HG03280 (cell line): ENCODE measurements around the gene LENEP.

Experiments
- ATAC-seq: cut with Tn5 transposase; IDR thresholded peaks from one replicate; pipeline ENCODE4 v1.9.1; 2021; ENCODE audit warnings: mild to moderate bottlenecking, moderate library complexity; ENCODE audit not compliant: unreplicated experiment

LENEP gene

DNA sequence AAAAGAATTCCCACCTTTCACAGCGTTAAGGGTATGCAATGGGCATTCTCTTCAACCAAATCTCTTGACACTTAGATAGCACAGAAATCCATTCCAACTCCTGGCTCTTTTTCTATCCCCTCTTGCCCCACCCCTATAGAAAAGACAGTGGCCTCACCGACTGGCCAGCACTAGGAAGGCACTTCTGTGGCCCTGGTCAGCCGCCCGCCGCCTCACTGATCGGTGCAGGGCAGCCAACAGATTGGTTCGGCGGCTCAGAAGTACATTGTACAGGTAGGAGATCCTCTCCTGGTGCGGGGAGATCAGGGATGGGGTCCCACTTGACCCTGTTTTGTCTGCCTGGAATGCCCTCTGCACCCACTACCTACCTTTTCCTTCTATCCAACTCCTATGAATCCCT is 30.9 kb downstream of the LENEP start:
- no peak for ATAC-seq

DNA sequence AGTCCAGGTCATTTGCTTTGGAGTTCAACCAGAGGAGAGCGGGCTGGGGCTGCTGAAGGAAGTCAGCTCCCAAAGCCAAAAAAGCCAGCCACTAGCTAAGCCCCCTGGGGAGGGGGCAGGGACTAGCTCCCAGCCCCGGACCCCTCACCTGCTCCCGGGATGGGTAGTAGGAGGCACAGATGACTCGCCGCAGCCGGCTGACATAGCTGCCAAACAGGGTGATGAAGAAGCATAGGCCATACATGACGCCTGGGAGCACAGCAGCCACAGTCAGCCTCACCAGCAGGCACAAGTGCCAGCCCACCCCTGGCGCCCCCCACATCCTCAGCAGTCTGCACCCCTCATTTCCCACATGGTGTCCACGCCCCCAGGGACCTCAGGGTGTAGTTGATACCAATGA is 32.8 kb downstream of the LENEP start:
- no peak for ATAC-seq

DNA sequence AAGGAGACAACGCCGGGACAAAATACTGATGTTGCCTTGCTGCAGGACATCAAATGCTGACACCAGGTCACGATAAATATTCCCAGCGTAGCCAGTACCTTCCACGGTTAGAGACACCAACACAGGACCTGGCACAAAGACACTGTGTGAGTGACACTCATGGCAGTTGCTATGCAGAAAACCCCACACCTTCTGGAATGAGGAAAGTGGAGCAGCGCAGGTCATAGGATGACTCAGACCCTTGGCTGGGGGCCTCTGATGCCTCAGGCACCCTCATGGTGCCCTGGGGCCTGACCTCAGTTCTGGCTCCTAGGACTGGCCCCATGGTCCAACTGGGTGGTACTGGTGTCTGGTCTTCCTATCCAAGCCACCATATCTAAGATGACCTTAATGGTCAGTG is 33.2 kb downstream of the LENEP start:
- no peak for ATAC-seq

DNA sequence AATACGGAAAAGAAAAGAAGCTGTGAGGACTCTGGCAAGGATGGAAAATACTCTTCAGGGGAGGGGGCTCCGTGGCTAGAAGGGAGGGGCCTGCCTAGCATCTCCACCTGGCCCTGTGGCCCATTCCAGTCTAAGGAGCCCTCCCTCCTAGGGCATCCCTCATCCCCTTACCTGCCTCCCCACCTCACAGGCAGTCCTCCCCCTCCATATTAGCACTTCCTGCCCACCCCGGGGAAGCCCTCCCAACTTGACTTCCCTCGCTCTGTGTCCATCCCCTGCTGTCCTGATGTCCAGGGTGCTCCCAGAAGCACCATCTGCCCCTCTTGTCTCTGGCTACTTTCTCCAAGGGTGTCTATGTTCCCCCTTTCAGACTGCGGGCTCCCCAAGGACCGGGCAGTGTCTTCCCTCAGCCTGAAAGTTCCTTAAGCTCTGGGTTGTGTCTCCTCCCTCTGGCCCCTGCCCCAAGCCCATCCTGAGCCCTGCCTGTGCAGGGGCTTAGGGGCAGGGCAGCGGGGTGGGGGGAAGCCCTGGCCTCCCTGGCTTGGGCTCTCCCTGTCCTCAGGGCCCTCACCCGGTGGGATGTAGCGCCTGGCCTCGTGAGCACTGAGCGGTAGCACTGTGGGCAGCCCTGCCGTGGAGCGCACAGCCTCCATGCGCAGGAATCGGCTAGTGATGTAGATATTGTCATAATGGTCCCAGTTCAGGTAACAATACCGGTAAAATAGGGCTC is 36.3 kb downstream of the LENEP start:
- ATAC-seq, result no peak

DNA sequence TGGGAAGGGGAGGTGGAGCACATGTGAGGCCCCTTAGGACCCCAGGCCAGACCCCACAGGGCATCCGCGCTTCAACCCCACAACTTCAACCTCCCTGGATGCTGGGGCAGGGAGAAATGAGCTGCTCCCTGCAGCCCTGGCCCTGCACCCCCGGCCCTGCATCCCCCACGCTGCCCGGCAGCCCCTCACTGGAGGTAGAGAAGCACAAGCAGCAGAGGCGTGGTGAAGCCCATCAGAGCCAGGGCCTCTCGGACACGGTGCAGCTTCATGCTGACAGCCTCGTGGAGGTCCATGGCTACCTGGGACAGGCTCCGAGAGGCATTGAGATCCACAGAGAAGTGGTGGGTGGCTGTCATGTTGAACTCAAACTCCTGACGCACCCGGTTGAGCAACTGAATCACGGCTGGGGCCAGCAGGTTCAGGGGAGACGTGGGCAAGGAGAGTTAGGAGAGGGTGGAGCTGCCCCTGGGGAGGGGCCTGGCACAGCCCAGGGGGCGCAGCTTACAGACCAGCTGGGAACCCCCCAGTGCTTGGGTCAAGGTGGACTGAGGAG is 36.9 kb downstream of the LENEP start:
- no peak for ATAC-seq

DNA sequence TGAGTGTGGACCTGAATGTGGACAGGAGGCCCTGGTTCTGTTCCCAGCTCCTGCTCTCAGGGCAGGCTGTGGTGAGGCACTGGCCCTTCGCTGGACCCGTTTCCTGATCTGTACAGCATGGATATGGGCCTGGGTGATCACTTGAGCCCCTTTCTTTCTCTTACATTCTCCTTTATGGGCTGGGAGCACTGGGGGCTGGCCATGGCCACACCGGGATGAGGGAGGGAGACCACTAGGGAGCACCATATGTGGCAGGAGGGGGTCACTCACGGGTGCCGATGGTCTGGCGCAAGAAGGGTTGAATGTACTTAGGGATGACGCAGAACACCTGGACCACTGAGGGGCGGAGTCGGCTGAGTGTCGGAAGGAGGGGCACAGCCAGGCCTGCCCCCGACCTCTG is 37.5 kb downstream of the LENEP start:
- ATAC-seq, result no peak

DNA sequence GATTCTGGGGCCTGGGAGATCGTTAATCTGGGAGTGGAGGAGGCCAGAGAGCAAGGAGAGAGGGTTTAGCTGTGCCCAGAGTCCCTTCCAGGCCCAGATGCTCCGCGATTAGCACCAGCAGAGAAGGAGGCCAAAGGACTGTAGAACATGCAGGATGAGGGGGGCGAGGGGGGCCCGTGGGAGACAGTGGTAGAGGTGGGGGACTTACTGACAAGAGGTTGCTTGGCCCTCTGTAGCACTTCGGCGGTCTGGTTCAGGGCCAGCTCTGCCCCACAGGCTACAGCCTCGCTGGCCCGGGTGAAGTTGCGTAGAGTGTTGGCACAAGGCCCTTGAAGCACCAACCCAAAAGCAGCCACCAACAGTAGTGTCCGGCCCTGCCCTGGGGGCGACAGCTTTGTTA is 39.5 kb downstream of the LENEP start:
- ATAC-seq, result no peak

DNA sequence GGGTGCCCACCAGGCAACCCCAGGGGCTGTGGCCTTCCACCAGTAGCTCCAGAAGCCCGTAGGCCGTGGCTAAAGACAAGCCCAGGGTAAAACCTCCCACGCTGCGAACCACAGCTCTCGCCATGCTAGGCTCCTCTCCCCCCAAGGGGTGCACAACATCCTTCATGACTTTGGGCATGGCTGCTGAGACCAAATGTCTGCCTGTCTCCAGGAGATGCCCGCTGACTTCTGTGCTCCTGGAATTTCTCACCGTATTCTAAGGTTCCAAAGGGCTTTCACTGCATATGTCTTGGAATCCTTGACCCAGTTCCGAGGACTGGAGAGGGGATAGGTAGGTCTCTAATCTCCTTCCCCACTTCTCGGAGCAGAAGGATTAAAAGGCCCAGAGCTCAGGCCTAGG is 40.1 kb downstream of the LENEP start, which contains the start of the genes DCST1 and DCST2:
Gene DCST1, plus strand, starts transcription at position 301 of the 400 bp plus-strand sequence. CDS start 213 bp downstream, outside the sequence.
Gene DCST2, minus strand, starts transcription at position 258 of the 400 bp plus-strand sequence. Its CDS starts 80 bp downstream, at position 178.
- ATAC-seq, result no peak

DNA sequence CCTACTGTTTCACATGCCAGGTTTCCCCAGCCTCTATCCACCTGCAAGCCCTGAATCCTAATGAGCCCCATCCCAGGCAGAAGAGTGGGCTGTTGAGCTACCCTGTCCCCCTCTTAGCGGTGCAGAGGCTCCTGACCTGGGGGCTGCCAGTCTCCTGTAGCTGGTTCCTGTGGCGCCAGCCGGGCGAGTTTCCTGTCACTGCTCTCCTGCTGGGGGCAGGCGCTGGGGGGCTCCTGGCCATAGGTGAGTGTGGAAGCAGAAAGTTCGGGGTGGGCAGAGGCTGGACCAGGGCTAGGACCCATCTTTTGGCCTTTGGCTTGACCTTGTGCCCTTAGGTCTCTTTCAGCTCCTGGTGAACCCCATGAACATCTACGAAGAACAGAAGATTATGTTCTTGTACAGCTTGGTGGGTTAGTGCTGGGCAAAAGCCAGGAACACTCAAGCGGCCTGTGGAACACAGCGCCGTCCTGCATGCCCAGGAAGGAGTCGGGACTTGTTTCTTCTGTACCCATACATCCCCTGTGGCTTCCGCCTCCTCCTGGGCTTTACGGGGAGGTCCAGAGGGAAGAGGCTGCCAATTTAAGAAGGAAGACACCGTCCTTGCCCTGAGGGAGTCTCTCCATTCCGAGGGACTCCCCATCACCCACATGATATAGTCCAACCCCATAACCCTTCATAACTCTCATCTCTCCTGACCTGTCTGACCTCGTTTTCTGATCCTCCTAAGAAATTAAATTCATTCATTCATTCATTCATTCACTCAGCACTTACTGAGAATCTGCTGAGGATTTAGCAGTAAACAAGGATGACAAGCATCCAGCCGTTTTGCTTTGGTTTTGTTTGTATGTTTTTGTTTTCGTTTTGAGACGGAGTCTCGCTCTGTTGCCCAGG is 41.2 kb downstream of the LENEP start:
- no peak for ATAC-seq

DNA sequence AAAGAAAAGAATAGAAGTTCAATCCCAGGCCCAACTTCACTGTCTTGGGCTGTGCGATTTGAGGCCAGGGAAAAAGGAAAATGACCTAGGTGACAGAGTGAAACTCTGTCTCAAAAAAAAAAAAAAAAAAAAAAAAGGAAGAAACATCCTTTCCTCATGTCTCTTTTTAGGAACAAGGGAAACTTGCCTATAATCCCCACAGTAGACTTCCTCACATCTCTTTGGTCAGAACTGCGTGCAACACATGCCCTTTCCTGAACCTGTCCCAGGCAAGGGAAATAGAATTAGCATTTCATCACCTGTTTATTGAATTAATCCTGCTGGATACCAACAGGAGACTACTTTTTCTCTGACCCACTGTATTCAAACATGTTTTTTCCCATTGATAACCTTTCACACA is 42.5 kb downstream of the LENEP start:
- ATAC-seq, result no peak

DNA sequence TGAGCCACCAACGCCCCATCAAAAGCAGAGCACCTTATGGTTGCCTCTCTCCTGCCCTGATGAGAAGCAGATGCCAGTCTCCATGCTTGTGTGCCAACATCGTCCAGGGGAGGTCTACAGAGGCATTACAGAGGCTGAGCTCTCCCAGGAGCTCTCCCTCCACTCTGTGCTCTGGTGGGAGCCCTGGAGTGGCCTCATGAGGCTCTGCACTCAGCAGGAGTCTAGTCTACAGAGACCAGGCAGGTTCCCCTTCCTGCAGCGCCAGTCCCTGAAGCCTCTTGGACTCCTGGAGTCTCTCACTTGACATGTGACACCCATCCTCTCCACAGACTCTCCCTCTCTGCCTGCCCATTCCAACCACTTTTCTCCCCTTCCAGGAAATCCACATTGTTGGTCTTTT is 43.7 kb downstream of the LENEP start:
- ATAC-seq, result no peak

DNA sequence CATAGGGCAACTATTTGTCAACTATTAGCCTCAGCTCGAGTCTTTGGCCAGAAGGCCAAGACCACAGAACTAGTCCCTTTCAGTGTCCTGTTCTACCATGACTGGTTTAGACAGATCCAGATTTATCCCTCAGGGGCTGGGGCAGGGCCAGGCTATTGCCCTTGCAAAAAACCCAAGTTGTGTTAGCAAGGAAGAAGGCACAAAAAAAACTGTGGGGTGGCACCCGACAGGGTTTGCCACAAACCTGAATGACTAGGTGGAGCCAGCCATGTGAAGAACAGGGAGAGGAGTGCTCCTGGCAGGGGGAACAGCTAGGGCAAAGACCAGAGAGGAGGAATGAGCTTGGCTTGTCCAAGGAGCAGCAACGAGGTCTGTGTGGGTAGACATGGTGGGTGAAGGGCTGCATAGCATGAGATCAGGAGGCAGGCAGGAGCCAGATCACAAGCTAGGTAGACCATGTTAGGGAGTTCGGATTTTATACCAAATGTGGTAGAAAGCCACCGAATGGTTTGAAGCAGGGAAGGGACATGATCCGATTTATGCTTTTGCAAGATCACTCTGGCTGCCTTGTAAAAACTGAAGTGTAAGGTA is 44.6 kb downstream of the LENEP start:
- no peak for ATAC-seq

DNA sequence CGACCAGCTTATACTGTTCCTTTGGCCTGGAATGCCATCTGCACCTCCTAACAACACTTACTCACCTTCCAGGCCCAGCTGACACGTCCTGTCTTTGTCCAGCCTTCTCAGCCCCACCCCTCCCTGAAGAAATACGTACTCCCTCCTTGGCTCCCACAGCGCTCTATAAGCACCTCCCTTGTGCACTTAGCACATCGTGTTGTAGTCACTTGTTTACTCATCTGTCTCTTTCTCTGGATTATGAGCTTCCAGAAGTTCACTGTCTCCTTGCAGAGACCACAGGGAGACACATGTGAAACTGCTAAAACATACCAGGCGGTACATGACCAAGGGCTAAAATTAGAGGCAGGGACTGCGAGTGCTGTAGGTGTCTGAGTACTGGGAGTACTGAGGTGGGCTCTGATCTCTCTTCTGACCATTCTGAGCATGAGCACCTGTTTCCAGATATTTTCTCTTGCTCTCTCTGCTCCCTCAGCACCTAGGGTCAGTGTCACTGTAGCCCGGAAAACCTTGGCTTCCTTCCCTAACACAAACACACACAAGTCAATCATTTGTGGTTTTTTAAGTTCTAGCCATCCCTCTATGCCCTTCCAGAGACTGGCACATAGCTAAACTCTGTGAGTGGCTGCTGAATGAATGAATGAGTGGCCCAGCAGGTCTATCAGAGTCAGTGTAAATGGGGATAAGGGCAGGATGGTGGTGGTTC is 45.4 kb downstream of the LENEP start:
- no peak for ATAC-seq

DNA sequence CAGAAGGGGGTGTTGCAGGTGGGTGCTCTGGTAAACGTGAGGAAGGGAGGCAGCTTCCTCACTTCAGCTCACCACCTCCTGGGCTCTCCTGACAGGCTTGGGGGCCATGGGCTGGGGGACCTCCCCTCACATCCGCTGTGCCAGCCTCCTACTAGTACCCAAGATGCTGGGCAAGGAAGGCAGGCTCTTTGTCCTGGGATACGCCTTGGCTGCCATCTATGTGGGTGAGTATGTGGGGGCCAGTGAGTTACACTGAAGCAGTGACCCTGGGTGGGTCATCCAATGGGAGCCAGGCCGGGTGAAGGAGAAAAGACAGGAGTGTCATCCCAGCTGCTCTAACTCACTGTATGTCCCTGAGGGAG is 45.9 kb downstream of the LENEP start:
- no peak for ATAC-seq

DNA sequence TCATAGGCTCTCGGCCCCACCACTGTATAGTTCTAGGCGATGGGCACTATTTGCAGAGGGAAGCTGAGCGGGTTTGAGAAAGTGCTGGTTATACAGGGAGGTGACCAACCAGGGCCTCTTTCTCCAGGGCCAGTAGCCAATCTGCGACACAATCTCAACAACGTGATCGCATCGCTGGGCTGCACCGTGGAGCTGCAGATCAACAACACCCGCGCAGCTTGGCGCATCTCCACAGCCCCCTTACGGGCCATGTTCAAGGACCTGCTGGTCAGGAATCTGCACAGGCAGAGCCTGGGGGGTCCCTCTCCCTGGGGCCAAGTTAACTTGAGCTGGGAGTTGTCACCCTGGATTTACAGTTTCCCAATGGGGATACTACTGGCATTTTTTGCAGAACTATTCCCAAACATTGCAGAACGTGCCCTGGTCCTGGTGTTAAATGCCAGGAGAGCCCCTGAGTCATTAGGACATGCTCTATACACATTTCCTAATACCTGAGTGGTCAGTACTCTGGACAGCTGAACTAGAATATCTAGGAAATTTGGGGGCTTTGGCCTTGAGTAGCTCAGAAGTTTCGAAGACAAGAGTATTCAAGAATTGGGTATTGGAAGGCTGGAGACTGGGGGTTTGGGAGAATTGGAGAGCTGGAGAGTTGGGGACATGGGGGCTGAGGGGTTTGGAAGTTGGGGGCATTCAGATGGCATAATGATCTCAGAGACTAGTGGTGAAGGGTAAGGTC is 47.1 kb downstream of the LENEP start:
- no peak for ATAC-seq

DNA sequence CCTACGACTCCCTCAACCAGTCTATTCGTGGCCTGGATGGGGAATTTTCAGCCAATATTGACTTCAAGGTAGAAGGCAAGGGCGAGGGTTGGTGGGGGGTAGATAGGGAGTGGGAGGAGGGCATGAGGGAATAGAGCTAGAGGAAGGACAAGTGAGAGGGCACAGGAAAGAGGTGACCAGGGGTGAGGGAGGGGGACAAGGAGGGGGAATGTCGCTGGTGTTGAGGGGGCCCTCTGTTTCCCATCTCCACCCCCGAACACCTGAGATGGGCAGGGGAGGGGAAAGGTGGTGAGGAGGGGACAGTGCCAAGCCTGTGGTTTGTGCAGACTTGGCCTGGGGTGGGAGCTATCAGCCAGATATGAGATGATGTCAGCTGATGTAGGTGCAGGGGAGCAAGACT is 49.4 kb downstream of the LENEP start:
- ATAC-seq, result no peak

DNA sequence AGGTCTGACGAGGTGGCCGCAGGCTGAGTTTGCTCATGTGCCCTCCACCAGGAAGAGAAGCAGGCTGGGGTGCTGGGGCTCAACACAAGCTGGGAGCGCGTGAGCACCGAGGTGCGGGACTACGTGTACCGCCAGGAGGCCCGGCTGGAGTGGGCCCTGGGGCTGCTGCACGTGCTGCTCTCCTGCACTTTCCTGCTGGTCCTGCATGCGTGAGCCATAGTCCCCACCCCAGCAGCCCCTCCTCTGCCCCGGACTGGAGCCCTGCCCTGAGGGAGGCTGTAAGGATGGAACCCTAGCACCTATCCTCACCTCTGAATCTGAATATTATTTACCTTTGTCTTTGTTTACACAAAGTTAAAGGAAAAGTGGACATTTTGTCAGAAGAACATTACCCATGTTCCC is 49.9 kb downstream of the LENEP start:
- ATAC-seq, result no peak

DNA sequence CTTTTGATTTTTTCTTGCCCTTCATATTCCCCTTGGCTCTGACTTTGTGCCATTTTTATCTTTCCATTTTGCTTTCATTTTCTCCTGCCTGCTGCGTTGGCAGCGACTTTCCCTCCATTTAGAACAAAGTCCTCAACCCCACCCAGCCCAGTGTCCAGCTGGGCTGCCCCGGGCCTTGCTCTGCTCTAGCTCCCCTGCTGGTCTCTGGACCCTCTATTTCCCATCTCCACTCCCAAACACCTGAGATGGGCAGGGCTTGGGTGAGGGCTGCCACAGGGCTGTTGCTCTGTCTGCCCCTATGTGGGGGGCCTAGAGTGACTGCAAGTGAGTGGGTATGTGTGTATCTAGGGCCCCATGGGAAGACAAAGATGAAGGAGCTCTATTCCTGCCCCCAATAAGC is 50.4 kb downstream of the LENEP start:
- ATAC-seq, result no peak
